ENCODE data around the gene TRANK1. TPM values are rescaled to one million over a fixed set of nuclear protein-coding genes. Genes with fewer than 3 reads are reported as not detected.
A peak's percentile ranks its signal among the peaks of the same experiment; 100 is the strongest.
"Not testable (repeated sequence)": the region's sequence is repeated elsewhere in the genome, so short reads cannot be mapped to it uniquely, and the experiment has no call there.

Gene TRANK1
- polyA plus RNA-seq, 1 donor (not counting 4 experiments of a cell fraction or from before 2014, with no cell fraction given) = 3.2 TPM

- FAIRE-seq (no peak), DNase-seq (ENCODE audit: low read depth, low spot score) (no peak)
These were observed 39.3 kb downstream of the TRANK1 start for GRCh38 chr3:36905545-36905944.

GRCh38 chr3:36904641-36905040 is 40.2 kb downstream of the TRANK1 start:
- no peaks in the 10 kb centered on the region for H3K9me3 ChIP-seq (ENCODE audit: control insufficient read depth, low read depth, low read length)
- H3K9me1 ChIP-seq (ENCODE audit: control insufficient read depth, extremely low read depth, insufficient read depth, low read length) = no peaks in the 10 kb centered on the region
- H3K27me3 ChIP-seq (ENCODE audit: control insufficient read depth, extremely low read depth, insufficient read depth, low read length) = no peaks in the 10 kb centered on the region
- H3K4me1 ChIP-seq (ENCODE audit: control insufficient read depth, extremely low read depth, insufficient read depth, low read length) = peaks cover 5% of the 10 kb centered on the region
- no peaks in the 10 kb centered on the region for H4K20me1 ChIP-seq (ENCODE audit: control insufficient read depth, extremely low read depth, insufficient read depth, low read length)
- dilution Hi-C loops (cut with MboI; ENCODE audit: extremely low pct_ligation_motif_present, low sequenced_read_pairs) = no loop called here
- H3K27ac ChIP-seq (ENCODE audit: control insufficient read depth, insufficient read depth, low read length) = no peak overlapping the region
- DNase-seq (ENCODE audit: low read depth, low spot score) (no peak), FAIRE-seq (no peak)
- H3K4me3 ChIP-seq (ENCODE audit: control insufficient read depth in 2 of 3, extremely low read depth in 1 of 3, insufficient read depth in 2 of 3, low read depth in 1 of 3, low read length in 3 of 3) = no peak overlapping the region
- H3K79me2 ChIP-seq (ENCODE audit: control insufficient read depth, insufficient read depth, low read length) = no peaks in the 10 kb centered on the region
- H2AFZ ChIP-seq (ENCODE audit: control insufficient read depth, low read length) = no peak overlapping the region
- H3K36me3 ChIP-seq (ENCODE audit: control insufficient read depth in 2 of 2, extremely low read depth in 1 of 2, insufficient read depth in 2 of 2, low read length in 2 of 2) = no peaks in the 10 kb centered on the region
- no peak overlapping the region for H3K4me2 ChIP-seq (ENCODE audit: control insufficient read depth, extremely low read depth, insufficient read depth, low read depth, low read length)
- H3K9ac ChIP-seq (ENCODE audit: control insufficient read depth, extremely low read depth, insufficient read depth, low read length) = no peak overlapping the region
- TF ChIP-seq EZH2 (IDR thresholded peaks at IDR 0.05; ENCODE audit: low read length) (no peak), CTCF (optimal IDR thresholded peaks at IDR 0.05 in 1 of 3, IDR thresholded peaks at IDR 0.05 in 1 of 3, conservative IDR thresholded peaks at IDR 0.05 in 1 of 3; ENCODE audit: extremely low read depth in 1 of 3, insufficient read depth in 2 of 3, low read length in 3 of 3) (peak; percentile 36 to 69 (median 61))

More at GRCh38 chr3:36905545-36905944, 39.3 kb downstream of the TRANK1 start:
- Histone ChIP-seq H3K27ac (ENCODE audit: control insufficient read depth, insufficient read depth, low read length) (no peak overlapping the region), H3K9me3 (ENCODE audit: control insufficient read depth, low read depth, low read length) (no peaks in the 10 kb centered on the region), H4K20me1 (ENCODE audit: control insufficient read depth, extremely low read depth, insufficient read depth, low read length) (no peaks in the 10 kb centered on the region), H3K9me1 (ENCODE audit: control insufficient read depth, extremely low read depth, insufficient read depth, low read length) (no peaks in the 10 kb centered on the region), H3K4me2 (ENCODE audit: control insufficient read depth, extremely low read depth, insufficient read depth, low read depth, low read length) (no peak overlapping the region), H2AFZ (ENCODE audit: control insufficient read depth, low read length) (no peak overlapping the region), H3K27me3 (ENCODE audit: control insufficient read depth, extremely low read depth, insufficient read depth, low read length) (no peaks in the 10 kb centered on the region), H3K9ac (ENCODE audit: control insufficient read depth, extremely low read depth, insufficient read depth, low read length) (no peak overlapping the region), H3K4me1 (ENCODE audit: control insufficient read depth, extremely low read depth, insufficient read depth, low read length) (peaks cover 5% of the 10 kb centered on the region), H3K79me2 (ENCODE audit: control insufficient read depth, insufficient read depth, low read length) (no peaks in the 10 kb centered on the region), H3K36me3 (ENCODE audit: control insufficient read depth in 2 of 2, extremely low read depth in 1 of 2, insufficient read depth in 2 of 2, low read length in 2 of 2) (no peaks in the 10 kb centered on the region), H3K4me3 (ENCODE audit: control insufficient read depth in 2 of 3, extremely low read depth in 1 of 3, insufficient read depth in 2 of 3, low read depth in 1 of 3, low read length in 3 of 3) (no peak overlapping the region)
- TF ChIP-seq EZH2 (IDR thresholded peaks at IDR 0.05; ENCODE audit: low read length) (no peak), CTCF (optimal IDR thresholded peaks at IDR 0.05 in 1 of 3, IDR thresholded peaks at IDR 0.05 in 1 of 3, conservative IDR thresholded peaks at IDR 0.05 in 1 of 3; ENCODE audit: extremely low read depth in 1 of 3, insufficient read depth in 2 of 3, low read length in 3 of 3) (no peak)
- dilution Hi-C loops (cut with MboI; ENCODE audit: extremely low pct_ligation_motif_present, low sequenced_read_pairs) = no loop called here

DNA sequence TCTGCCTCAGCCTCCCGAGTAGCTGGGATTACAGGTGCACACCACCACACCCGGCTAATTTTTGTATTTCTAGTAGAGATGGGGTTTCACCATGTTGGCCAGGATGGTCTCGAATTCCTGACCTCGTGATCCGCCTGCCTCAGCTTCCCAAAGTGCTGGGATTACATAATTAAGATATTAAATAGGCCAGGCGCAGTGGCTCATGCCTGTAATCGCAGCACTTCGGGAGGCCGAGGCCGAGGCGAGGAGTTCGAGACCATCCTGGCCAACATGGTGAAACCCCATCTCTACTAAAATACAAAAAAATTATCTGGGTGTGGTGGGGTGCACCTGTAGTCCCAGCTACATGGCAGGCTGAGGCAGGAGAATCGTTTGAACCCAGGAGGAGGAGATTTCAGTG is 40.8 kb downstream of the TRANK1 start:
- H4K20me1 ChIP-seq (ENCODE audit: control insufficient read depth, extremely low read depth, insufficient read depth, low read length); H3K9me1 ChIP-seq (ENCODE audit: control insufficient read depth, extremely low read depth, insufficient read depth, low read length); FAIRE-seq; DNase-seq (ENCODE audit: low read depth, low spot score); H3K4me2 ChIP-seq (ENCODE audit: control insufficient read depth, extremely low read depth, insufficient read depth, low read depth, low read length); H3K36me3 ChIP-seq (ENCODE audit: control insufficient read depth in 2 of 2, extremely low read depth in 1 of 2, insufficient read depth in 2 of 2, low read length in 2 of 2); H3K27me3 ChIP-seq (ENCODE audit: control insufficient read depth, extremely low read depth, insufficient read depth, low read length); H3K4me1 ChIP-seq (ENCODE audit: control insufficient read depth, extremely low read depth, insufficient read depth, low read length); H3K9me3 ChIP-seq (ENCODE audit: control insufficient read depth, low read depth, low read length); H3K4me3 ChIP-seq (ENCODE audit: control insufficient read depth in 2 of 3, extremely low read depth in 1 of 3, insufficient read depth in 2 of 3, low read depth in 1 of 3, low read length in 3 of 3); dilution Hi-C loops (cut with MboI; ENCODE audit: extremely low pct_ligation_motif_present, low sequenced_read_pairs); H2AFZ ChIP-seq (ENCODE audit: control insufficient read depth, low read length); H3K79me2 ChIP-seq (ENCODE audit: control insufficient read depth, insufficient read depth, low read length); H3K9ac ChIP-seq (ENCODE audit: control insufficient read depth, extremely low read depth, insufficient read depth, low read length); H3K27ac ChIP-seq (ENCODE audit: control insufficient read depth, insufficient read depth, low read length): not testable (repeated sequence)

Data from keratinocyte (primary cell).